Measurements from ENCODE around the gene ABHD1.

The ABHD1 gene

DNA sequence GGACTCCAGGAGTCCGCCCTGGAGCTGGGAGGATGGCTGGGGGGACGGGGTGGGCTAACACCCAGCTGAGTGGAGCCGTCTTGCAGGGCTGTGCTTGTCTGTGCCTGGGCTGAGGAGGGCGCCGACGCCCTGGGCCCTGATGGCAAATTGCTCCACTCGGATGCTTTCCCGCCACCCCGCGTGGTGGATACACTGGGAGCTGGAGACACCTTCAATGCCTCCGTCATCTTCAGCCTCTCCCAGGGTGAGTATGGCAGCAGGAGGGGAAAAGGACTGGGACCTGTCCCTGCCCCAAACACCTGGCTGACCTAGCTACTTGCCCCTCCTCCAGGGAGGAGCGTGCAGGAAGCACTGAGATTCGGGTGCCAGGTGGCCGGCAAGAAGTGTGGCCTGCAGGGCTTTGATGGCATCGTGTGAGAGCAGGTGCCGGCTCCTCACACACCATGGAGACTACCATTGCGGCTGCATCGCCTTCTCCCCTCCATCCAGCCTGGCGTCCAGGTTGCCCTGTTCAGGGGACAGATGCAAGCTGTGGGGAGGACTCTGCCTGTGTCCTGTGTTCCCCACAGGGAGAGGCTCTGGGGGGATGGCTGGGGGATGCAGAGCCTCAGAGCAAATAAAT is 24.2 kb upstream of the ABHD1 start:
- no peak for DNase-seq (ENCODE audit: low read depth in 1 of 2, low spot score in 1 of 2)
- Histone ChIP-seq H3K27ac (replicated peaks) (no peak overlapping the region), H3K4me3 (replicated peaks; ENCODE audit: insufficient read depth, low read length) (no peak overlapping the region), H3K27me3 (ENCODE audit: insufficient read depth, poor library complexity, severe bottlenecking) (no peaks in the 10 kb centered on the region)
- TF ChIP-seq GABPA (IDR thresholded peaks at IDR 0.05; ENCODE audit: low read depth): no peak
- TF ChIP-seq POLR2AphosphoS5 (IDR thresholded peaks at IDR 0.05; ENCODE audit: low read depth): no peak
- no peak for TF ChIP-seq SPI1 (IDR thresholded peaks at IDR 0.05; ENCODE audit: borderline replicate concordance, low read depth)
- no peak for TF ChIP-seq REST (IDR thresholded peaks at IDR 0.05; ENCODE audit: insufficient replicate concordance, low read depth)
- TF ChIP-seq, protein P1, sequence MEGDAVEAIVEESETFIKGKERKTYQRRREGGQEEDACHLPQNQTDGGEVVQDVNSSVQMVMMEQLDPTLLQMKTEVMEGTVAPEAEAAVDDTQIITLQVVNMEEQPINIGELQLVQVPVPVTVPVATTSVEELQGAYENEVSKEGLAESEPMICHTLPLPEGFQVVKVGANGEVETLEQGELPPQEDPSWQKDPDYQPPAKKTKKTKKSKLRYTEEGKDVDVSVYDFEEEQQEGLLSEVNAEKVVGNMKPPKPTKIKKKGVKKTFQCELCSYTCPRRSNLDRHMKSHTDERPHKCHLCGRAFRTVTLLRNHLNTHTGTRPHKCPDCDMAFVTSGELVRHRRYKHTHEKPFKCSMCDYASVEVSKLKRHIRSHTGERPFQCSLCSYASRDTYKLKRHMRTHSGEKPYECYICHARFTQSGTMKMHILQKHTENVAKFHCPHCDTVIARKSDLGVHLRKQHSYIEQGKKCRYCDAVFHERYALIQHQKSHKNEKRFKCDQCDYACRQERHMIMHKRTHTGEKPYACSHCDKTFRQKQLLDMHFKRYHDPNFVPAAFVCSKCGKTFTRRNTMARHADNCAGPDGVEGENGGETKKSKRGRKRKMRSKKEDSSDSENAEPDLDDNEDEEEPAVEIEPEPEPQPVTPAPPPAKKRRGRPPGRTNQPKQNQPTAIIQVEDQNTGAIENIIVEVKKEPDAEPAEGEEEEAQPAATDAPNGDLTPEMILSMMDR (IDR thresholded peaks at IDR 0.05; ENCODE audit: insufficient read depth, low read length): no peak

GRCh38 chr2:27100036-27100435 is 23.6 kb upstream of the ABHD1 start:
- Histone ChIP-seq H3K4me3 (replicated peaks; ENCODE audit: insufficient read depth, low read length) (no peak overlapping the region), H3K27ac (replicated peaks) (no peak overlapping the region), H3K27me3 (ENCODE audit: insufficient read depth, poor library complexity, severe bottlenecking) (no peaks in the 10 kb centered on the region)
- no peak for TF ChIP-seq SPI1 (IDR thresholded peaks at IDR 0.05; ENCODE audit: borderline replicate concordance, low read depth)
- TF ChIP-seq, protein P1 (IDR thresholded peaks at IDR 0.05; ENCODE audit: insufficient read depth, low read length): no peak
- no peak for TF ChIP-seq REST (IDR thresholded peaks at IDR 0.05; ENCODE audit: insufficient replicate concordance, low read depth)
- no peak for TF ChIP-seq GABPA (IDR thresholded peaks at IDR 0.05; ENCODE audit: low read depth)
- TF ChIP-seq POLR2AphosphoS5 (IDR thresholded peaks at IDR 0.05; ENCODE audit: low read depth): no peak
- DNase-seq (ENCODE audit: low read depth in 1 of 2, low spot score in 1 of 2): no peak

DNA sequence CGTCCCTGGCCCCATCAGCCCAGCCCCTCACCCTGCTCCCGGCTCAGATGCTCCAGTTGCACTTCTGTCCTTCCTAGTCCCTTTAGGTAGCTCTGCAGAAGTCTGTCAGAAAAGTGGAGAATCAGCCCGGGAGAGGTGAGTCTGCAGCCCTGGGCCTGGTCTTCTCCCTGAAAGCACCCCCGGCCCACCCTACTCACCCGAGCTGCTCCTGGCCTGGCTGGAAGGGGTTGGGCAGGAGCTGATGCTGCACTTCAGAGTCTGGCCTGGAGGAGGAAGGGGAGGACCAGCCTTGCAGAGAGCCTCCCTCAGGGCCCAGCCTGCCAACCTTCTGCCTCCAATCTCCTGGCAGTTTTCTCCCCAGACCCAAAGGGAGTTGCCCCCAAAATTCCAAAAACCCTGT is 21.3 kb upstream of the ABHD1 start:
- Histone ChIP-seq H3K4me3 (replicated peaks; ENCODE audit: insufficient read depth, low read length) (no peak overlapping the region), H3K27ac (replicated peaks) (no peak overlapping the region)
- DNase-seq (ENCODE audit: low read depth in 1 of 2, low spot score in 1 of 2): no peak

DNA sequence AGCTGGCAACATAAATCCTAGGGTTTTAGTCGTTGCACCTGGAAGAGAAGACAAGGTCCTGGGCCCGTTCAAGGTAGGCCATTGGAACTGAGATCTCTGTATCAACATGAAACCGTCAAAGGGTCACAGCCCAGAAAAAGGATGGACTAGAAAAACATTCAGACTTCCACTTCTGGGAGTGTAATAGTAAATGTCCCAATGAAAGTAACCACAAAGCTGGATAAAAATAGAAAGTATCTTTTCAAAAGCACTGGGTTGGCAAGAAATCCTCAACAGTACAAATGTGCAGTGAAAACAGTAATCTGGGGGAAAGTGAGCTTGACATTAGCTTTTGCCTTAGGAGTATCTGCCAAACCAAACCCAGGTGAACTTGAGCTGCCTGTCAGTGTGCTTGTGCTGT is 17.6 kb upstream of the ABHD1 start:
- Histone ChIP-seq H3K4me3 (replicated peaks; ENCODE audit: insufficient read depth, low read length) (no peak overlapping the region), H3K27me3 (ENCODE audit: insufficient read depth, poor library complexity, severe bottlenecking) (no peaks in the 10 kb centered on the region), H3K27ac (replicated peaks) (no peak overlapping the region)
- no peak for TF ChIP-seq GABPA (IDR thresholded peaks at IDR 0.05; ENCODE audit: low read depth)
- TF ChIP-seq, protein P1 (IDR thresholded peaks at IDR 0.05; ENCODE audit: insufficient read depth, low read length): no peak
- no peak for TF ChIP-seq SPI1 (IDR thresholded peaks at IDR 0.05; ENCODE audit: borderline replicate concordance, low read depth)
- TF ChIP-seq POLR2AphosphoS5 (IDR thresholded peaks at IDR 0.05; ENCODE audit: low read depth): no peak
- TF ChIP-seq REST (IDR thresholded peaks at IDR 0.05; ENCODE audit: insufficient replicate concordance, low read depth): no peak
- DNase-seq (ENCODE audit: low read depth in 1 of 2, low spot score in 1 of 2): no peak

More for the DNA sequence above, 21.3 kb upstream of the ABHD1 start:
- TF ChIP-seq SPI1 (IDR thresholded peaks at IDR 0.05; ENCODE audit: borderline replicate concordance, low read depth): no peak
- no peaks in the 10 kb centered on the region for H3K27me3 ChIP-seq (ENCODE audit: insufficient read depth, poor library complexity, severe bottlenecking)
